Keratinocyte (primary cell): ENCODE results near the gene MAP3K8.

Experiments used
- EZH2 ChIP-seq: IDR thresholded peaks from one replicate; pipeline ENCODE4 v1.6.1; 2012; ENCODE audit warnings: inconsistent platforms, mild to moderate bottlenecking, low read length, moderate library complexity
- TF ChIP-seq, protein P1 (sequence below), 3 experiments: IDR thresholded peaks in 1 of 3; conservative IDR thresholded peaks in 1 of 3; optimal IDR thresholded peaks in 1 of 3; 2 replicates in 2 of 3; 3 replicates in 1 of 3; pipeline versions ENCODE3 to v1.5.1; 2011; ENCODE audit warnings: low read length in 3 of 3, mild to moderate bottlenecking in 3 of 3, moderate library complexity in 2 of 3, control low read depth in 1 of 3, inconsistent platforms in 1 of 3; ENCODE audit not compliant: insufficient read depth in 2 of 3; ENCODE audit errors: extremely low read depth in 1 of 3

DNA sequence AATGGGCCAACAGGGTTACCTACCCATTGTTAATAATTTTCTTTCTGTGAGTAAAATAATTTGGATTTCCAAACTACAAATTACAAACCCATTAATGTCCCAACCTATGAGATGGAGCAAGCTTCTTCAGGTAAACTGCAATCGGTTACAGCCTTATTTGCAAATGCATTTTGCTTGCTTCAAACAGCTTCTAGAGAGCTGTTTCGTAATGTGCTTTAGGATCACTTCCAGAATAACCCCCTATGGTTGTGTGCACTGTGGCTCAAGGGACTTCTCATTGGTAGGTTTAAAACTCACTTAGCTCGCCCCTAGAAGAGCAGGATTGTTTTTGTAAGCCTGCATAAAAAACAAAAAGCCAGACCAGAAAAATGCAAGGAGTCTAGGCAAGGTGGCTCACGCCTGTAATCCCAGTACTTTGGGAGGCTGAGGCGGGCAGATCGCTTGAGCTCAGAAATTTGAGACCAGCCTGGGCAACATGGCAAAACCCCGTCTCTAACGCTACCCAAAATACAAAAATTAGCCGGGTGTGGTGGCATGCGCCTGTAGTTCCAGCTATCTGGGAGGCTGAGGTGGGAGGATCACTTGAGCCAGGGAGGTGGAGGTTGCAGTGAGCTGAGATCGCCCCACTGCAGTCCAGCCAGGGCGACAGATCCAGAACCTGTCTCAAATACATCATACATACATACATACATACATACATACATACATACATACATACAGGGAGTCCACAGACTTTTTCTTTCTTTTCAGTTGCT is 3.3 kb upstream of the MAP3K8 start:
- TF ChIP-seq, protein P1, sequence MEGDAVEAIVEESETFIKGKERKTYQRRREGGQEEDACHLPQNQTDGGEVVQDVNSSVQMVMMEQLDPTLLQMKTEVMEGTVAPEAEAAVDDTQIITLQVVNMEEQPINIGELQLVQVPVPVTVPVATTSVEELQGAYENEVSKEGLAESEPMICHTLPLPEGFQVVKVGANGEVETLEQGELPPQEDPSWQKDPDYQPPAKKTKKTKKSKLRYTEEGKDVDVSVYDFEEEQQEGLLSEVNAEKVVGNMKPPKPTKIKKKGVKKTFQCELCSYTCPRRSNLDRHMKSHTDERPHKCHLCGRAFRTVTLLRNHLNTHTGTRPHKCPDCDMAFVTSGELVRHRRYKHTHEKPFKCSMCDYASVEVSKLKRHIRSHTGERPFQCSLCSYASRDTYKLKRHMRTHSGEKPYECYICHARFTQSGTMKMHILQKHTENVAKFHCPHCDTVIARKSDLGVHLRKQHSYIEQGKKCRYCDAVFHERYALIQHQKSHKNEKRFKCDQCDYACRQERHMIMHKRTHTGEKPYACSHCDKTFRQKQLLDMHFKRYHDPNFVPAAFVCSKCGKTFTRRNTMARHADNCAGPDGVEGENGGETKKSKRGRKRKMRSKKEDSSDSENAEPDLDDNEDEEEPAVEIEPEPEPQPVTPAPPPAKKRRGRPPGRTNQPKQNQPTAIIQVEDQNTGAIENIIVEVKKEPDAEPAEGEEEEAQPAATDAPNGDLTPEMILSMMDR (optimal IDR thresholded peaks at IDR 0.05 in 1 of 3, IDR thresholded peaks at IDR 0.05 in 1 of 3, conservative IDR thresholded peaks at IDR 0.05 in 1 of 3; ENCODE audit: extremely low read depth in 1 of 3, insufficient read depth in 2 of 3, low read length in 3 of 3) = no peak
- no peak for TF ChIP-seq EZH2
